Ascending aorta (tissue), 2 donors: ENCODE measurements around the gene CX3CL1. TPM values are rescaled to one million over a fixed set of nuclear protein-coding genes. Genes with fewer than 3 reads are reported as not detected.
"Not testable (repeated sequence)": the region's sequence is repeated elsewhere in the genome, so short reads cannot be mapped to it uniquely, and the experiment has no call there.

ENCODE experiments used
- DNase-seq, 2 donors: peaks; one replicate each; pipeline ENCODE4 v3.0.0-alpha.2; 2019; ENCODE audit warnings: low spot score in 2 of 2
- H3K27ac ChIP-seq, 2 donors: fragments of 200-600 bp; sonication (generic); one replicate each; pipeline ENCODE4 v1.5.1; 2016 to 2017; ENCODE audit warnings: mild to moderate bottlenecking in 1 of 2
- H3K27me3 ChIP-seq: fragments of 200-600 bp; sonication (generic); one replicate; pipeline ENCODE4 v1.5.1; 2017
- H3K36me3 ChIP-seq, 2 donors: fragments of 200-600 bp; sonication (generic); one replicate each; pipeline ENCODE4 v1.5.1; 2016
- H3K4me1 ChIP-seq, 2 donors: fragments of 200-600 bp; sonication (generic); one replicate each; pipeline ENCODE4 v1.5.1; 2016 to 2017; ENCODE audit warnings: mild to moderate bottlenecking in 1 of 2
- H3K4me3 ChIP-seq, 2 donors: fragments of 200-600 bp; sonication (generic); one replicate each; pipeline ENCODE4 v1.5.1; 2016 to 2017; ENCODE audit warnings: mild to moderate bottlenecking in 1 of 2
- H3K9me3 ChIP-seq, 2 donors: fragments of 200-600 bp; sonication (generic); one replicate each; pipeline ENCODE4 v1.5.1; 2016
- intact Hi-C: fragments of 100-400 bp; cut with DNase I; formaldehyde crosslinking; loops from one replicate; pipeline ENCODE4 v1.15.1; 2023
- total RNA-seq: library from RNA; depleted of rRNA; stranded (reverse); fragments of >200 nt; gene quantifications from one replicate; pipeline ENCODE4 v1.1.0, GENCODE V29; 2016
- TF ChIP-seq, protein P1 (sequence below), 3 experiments: fragments of 200-600 bp in 2 of 3; fragments of 450-650 bp in 1 of 3; sonication (generic) in 2 of 3; IDR thresholded peaks; one replicate each; pipeline ENCODE4 v1.5.1; 2016 to 2019; ENCODE audit warnings: antibody characterized with exemption in 3 of 3, mild to moderate bottlenecking in 1 of 3, moderate library complexity in 1 of 3

Gene CX3CL1
- total RNA-seq, 1 donor from 2014 or later: 251 TPM

- peaks cover 3 to 11% of the 10 kb centered on the region in 2 donors for H3K4me1 ChIP-seq
- intact Hi-C loops: no loop called here
- H3K36me3 ChIP-seq: no peaks in the 10 kb centered on the region
- TF ChIP-seq, protein P1, sequence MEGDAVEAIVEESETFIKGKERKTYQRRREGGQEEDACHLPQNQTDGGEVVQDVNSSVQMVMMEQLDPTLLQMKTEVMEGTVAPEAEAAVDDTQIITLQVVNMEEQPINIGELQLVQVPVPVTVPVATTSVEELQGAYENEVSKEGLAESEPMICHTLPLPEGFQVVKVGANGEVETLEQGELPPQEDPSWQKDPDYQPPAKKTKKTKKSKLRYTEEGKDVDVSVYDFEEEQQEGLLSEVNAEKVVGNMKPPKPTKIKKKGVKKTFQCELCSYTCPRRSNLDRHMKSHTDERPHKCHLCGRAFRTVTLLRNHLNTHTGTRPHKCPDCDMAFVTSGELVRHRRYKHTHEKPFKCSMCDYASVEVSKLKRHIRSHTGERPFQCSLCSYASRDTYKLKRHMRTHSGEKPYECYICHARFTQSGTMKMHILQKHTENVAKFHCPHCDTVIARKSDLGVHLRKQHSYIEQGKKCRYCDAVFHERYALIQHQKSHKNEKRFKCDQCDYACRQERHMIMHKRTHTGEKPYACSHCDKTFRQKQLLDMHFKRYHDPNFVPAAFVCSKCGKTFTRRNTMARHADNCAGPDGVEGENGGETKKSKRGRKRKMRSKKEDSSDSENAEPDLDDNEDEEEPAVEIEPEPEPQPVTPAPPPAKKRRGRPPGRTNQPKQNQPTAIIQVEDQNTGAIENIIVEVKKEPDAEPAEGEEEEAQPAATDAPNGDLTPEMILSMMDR (IDR thresholded peaks at IDR 0.05): no peak
- no peak overlapping the region for H3K4me3 ChIP-seq
- DNase-seq: no peak
- no peak overlapping the region for H3K27ac ChIP-seq
- H3K27me3 ChIP-seq: no peaks in the 10 kb centered on the region
- H3K9me3 ChIP-seq: no peaks in the 10 kb centered on the region
These were observed 5.7 kb upstream of the CX3CL1 start for GRCh38 chr16:57366544-57367040.

DNA sequence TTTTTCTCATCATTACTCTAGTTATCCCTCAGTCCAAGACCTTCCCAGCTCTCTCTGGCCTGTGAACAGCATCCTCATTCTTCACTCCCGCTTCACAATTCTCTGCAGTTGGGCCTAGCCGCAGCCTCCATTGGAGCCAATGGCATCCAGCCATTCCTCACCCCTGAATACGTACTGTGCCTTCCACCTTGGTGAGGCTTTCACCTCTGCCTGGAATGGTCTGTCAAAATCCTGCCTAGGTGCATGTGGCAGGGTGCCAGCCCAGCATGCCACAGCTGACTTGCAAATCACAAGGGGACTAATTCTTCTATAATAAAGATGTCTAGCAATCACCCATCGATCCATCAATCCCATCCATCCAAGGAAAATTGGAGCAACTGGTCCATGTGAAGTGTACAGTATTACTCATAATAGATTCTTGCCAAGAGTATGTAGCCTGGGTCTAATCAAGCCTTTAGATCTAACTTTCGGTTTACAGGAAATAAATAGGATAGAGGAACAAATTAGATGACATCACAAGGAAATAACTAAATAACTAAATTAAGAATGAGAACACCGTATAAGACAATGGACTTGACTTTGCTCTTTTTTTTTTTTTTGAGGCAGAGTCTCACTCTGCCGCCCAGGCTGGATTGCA is 5.1 kb upstream of the CX3CL1 start:
- TF ChIP-seq, protein P1 (IDR thresholded peaks at IDR 0.05): no peak
- no peak for DNase-seq
- intact Hi-C loops: no loop called here

DNA sequence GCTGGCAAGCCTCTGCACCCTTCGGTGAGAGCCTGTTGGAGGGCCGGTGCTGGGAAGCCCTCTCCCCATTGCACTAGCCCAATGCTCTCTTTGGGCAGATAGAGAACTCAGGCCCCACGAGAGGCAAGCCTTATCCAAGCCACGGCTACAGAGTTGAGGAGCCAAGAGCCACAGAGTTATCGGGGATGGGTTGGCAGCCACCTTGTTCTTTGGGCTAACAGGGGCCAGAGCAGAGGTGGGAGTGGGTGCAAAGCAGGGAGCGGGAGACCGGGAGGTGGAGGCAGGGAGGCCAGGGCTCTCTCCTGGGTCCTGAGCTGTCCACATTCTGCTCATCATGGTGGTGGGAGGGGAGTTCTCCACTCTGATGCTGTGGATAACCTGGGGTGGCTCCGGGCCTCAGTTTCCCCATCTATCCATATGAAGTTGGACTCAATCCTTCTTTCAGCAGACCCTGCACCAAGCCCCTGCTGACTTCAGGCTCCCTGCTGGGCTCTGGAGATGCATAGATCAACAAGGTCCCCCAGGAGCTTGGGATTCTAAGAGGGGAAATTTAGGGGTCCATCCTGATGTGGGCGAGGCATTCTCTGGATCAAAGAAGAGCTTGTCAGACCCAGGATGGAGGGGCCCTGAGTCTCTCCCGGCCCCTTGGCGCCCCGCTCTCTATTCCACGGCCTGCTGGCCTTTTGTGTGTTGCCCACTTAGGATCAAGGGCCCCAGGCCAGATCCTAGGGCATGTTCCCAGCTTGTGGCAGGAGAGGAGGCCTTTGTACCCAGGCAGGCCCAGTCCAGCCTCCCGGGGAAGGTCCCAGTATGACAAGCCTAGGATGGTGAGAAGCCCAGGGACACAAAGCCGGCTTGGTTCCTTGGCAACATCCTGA is 557 bp upstream of the CX3CL1 start:
- TF ChIP-seq, protein P1 (IDR thresholded peaks at IDR 0.05): no peak
- peak overlapping the region; percentile 94 to 99 for H3K27ac ChIP-seq
- intact Hi-C loops: loop anchor here (1.0 to 5.0 kb wide), 4 partner anchors 47 to 124 kb away; partner anchors contain the start of gene ARL2BP
- H3K36me3 ChIP-seq: no peaks in the 10 kb centered on the region
- peaks cover 16 to 29% of the 10 kb centered on the region in 2 donors for H3K4me1 ChIP-seq
- no peaks in the 10 kb centered on the region for H3K9me3 ChIP-seq
- H3K4me3 ChIP-seq: peak overlapping the region; percentile 75 to 76
- H3K27me3 ChIP-seq: no peaks in the 10 kb centered on the region
- DNase-seq: peak in 1 of 2 donors; percentile 67

More for the DNA sequence above, 5.1 kb upstream of the CX3CL1 start:
- Histone ChIP-seq H3K4me3 (no peak overlapping the region), H3K9me3 (no peaks in the 10 kb centered on the region), H3K27ac (no peak overlapping the region), H3K4me1 (peaks cover 6 to 16% of the 10 kb centered on the region in 2 donors), H3K36me3 (no peaks in the 10 kb centered on the region), H3K27me3 (no peaks in the 10 kb centered on the region)

GRCh38 chr16:57373117-57373947 is 1.0 kb downstream of the CX3CL1 start:
- peaks cover 16 to 45% of the 10 kb centered on the region in 2 donors for H3K4me1 ChIP-seq
- no peaks in the 10 kb centered on the region for H3K9me3 ChIP-seq
- H3K27ac ChIP-seq: peak overlapping the region; percentile 94 to 99
- H3K4me3 ChIP-seq: peak overlapping the region; percentile 75 to 76
- H3K36me3 ChIP-seq: no peaks in the 10 kb centered on the region
- H3K27me3 ChIP-seq: no peaks in the 10 kb centered on the region
- intact Hi-C loops: loop anchor here (2.0 to 5.0 kb wide), 2 partner anchors 45 to 126 kb away; partner anchors contain the start of gene ARL2BP
- TF ChIP-seq, protein P1 (IDR thresholded peaks at IDR 0.05): no peak
- DNase-seq: no peak

GRCh38 chr16:57374067-57374534 is 1.8 kb downstream of the CX3CL1 start:
- peak in 1 of 2 donors; percentile 87 for DNase-seq
- intact Hi-C loops: loop anchor here (1.0 to 5.0 kb wide), 2 partner anchors 70 to 127 kb away; partner anchors contain the start of gene ARL2BP
- peak overlapping the region; percentile 94 to 99 for H3K27ac ChIP-seq
- H3K4me1 ChIP-seq: peaks cover 16 to 49% of the 10 kb centered on the region in 2 donors
- no peaks in the 10 kb centered on the region for H3K9me3 ChIP-seq
- TF ChIP-seq, protein P1 (IDR thresholded peaks at IDR 0.05): no peak
- no peaks in the 10 kb centered on the region for H3K27me3 ChIP-seq
- H3K36me3 ChIP-seq: no peaks in the 10 kb centered on the region
- H3K4me3 ChIP-seq: peak overlapping the region; percentile 75 to 76

DNA sequence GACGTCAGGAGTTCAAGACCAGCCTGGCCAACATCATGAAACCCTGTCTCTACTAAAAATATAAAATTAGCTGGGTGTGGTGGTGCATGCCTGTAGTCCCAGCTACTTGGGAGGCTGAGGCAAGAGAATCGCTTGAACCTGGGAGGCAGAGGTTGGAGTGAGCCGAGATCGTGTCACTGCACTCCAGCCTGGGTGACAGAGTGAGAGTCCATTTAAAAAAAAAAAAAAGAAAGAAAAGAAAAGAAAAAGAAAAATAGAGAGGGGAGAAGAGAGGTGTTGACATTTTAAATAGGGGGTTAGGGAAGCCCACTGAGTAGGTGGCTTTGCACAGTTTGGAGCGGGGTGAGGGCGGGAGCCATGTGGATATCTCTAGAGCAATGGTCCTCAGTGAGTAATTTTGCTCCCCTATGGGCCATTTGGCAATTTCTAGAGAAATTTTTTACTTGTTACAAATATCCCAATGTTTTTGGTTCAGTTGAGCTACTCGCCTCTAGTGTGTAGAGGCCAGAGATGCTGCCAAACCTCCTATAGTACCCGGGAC is 2.7 kb downstream of the CX3CL1 start:
- intact Hi-C loops: loop anchor here (1.0 to 5.0 kb wide), 2 partner anchors 71 to 128 kb away; partner anchors contain the start of gene ARL2BP
- Histone ChIP-seq H3K27ac (peak overlapping the region; percentile 94 to 99), H3K4me1 (peaks cover 16 to 54% of the 10 kb centered on the region in 2 donors), H3K4me3 (peak overlapping the region in 1 of 2 donors; percentile 76)
- not testable (repeated sequence) for H3K36me3 ChIP-seq, DNase-seq, H3K27me3 ChIP-seq, H3K9me3 ChIP-seq
